Measurements from ENCODE around the gene SMIM12. TPM values are rescaled to one million over a fixed set of nuclear protein-coding genes. Genes with fewer than 3 reads are reported as not detected.

The SMIM12 gene
- total and polyA plus RNA-seq, 2 of the 8 experiments (the other 6 are each of a cell fraction or from before 2014, with no cell fraction given), result 40.9 to 49.2 TPM

DNA sequence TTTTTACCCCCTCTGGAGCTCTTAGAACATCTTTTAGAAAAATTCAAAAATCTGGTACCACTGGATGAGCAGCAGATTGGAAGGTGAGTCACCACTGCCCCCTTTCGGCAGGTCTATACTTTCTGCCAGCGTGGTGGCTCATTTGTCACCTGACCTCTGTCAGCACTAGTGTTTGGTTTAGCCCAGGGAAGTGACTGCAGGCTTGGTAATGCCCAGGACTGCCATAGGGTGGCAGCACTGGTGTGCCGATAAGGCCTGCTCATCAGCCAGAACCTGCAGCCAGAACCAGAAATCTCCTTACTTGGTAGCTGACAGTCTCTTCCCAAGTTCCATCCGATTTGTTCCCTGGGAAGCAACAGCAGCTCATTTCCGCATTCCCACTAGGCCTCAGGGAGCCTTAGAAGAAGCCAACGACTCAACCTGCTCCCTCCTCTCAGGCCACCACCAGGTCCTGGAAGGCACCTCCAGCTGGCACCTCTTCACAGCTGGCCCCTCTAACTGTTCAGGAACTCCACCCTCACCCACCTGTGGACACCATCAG is 6.8 kb downstream of the SMIM12 start:
- no peak overlapping the region for H2BK5ac ChIP-seq (ENCODE audit: low read depth, low read length)
- ChIA-PET POLR2A (ENCODE audit: partially characterized antibody) (interaction anchor here (0.6 to 2.0 kb wide), 10 partner anchors 8 to 270 kb away, joined by 3 to 11 read pairs (median 3); no protein-coding TSS in a partner anchor), CTCF (ENCODE audit: partially characterized antibody) (interaction anchor here (0.6 to 14.3 kb wide), 49 partner anchors 9 to 1440 kb away, joined by 3 to 230 read pairs (median 5); partner anchors contain the start of genes DLGAP3, GJA4, GJB5 and ZMYM6)
- TF ChIP-seq HDAC2 (IDR thresholded peaks at IDR 0.05; ENCODE audit: borderline replicate concordance in 1 of 2, low read depth in 2 of 2, low read length in 2 of 2), result no peak
- TF ChIP-seq EZH2 (IDR thresholded peaks at IDR 0.05; ENCODE audit: low read depth, low read length, severe bottlenecking), result no peak
- peak; percentile 30 for TF ChIP-seq ASH2L (IDR thresholded peaks at IDR 0.05; ENCODE audit: low read length)
- no peak for TF ChIP-seq NANOG (IDR thresholded peaks at IDR 0.05; ENCODE audit: insufficient read depth, low read depth, low read length, poor library complexity, severe bottlenecking)
- TF ChIP-seq GABPA (IDR thresholded peaks at IDR 0.05; ENCODE audit: borderline replicate concordance, insufficient read depth, low read length), result no peak
- peak; percentile 17 to 82; a peak in 2 of 4 replicates for TF ChIP-seq SIN3A (conservative IDR thresholded peaks at IDR 0.05 in 1 of 2, IDR thresholded peaks at IDR 0.05 in 1 of 2; ENCODE audit: low read depth in 1 of 2, low read length in 2 of 2)
- TF ChIP-seq, protein P1, sequence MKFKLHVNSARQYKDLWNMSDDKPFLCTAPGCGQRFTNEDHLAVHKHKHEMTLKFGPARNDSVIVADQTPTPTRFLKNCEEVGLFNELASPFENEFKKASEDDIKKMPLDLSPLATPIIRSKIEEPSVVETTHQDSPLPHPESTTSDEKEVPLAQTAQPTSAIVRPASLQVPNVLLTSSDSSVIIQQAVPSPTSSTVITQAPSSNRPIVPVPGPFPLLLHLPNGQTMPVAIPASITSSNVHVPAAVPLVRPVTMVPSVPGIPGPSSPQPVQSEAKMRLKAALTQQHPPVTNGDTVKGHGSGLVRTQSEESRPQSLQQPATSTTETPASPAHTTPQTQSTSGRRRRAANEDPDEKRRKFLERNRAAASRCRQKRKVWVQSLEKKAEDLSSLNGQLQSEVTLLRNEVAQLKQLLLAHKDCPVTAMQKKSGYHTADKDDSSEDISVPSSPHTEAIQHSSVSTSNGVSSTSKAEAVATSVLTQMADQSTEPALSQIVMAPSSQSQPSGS (IDR thresholded peaks at IDR 0.05; ENCODE audit: low read length), result 0 out of 2 replicates have a peak, but pooled peaks have one; percentile 72
- no peak for TF ChIP-seq SIX5 (IDR thresholded peaks at IDR 0.05; ENCODE audit: low read depth, low read length)
- TF ChIP-seq RXRA (IDR thresholded peaks at IDR 0.05; ENCODE audit: insufficient read depth, low read depth, low read length), result no peak

More for the DNA sequence above, 6.8 kb downstream of the SMIM12 start:
- no peak overlapping the region for H2BK15ac ChIP-seq (ENCODE audit: low read length)
- H3K9me3 ChIP-seq (ENCODE audit: insufficient read depth in 2 of 2, low read depth in 1 of 2, low read length in 1 of 2), result no peaks in the 10 kb centered on the region
- H2BK20ac ChIP-seq (ENCODE audit: low read length), result no peak overlapping the region
- no peaks in the 10 kb centered on the region for H3K27me3 ChIP-seq (replicated peaks in 1 of 4; ENCODE audit: control insufficient read depth in 3 of 4, extremely low read depth in 1 of 4, insufficient read depth in 3 of 4, low read length in 3 of 4)
- H3K36me3 ChIP-seq (ENCODE audit: control insufficient read depth in 2 of 4, insufficient read depth in 4 of 4, low read length in 3 of 4), result peaks cover 4 to 14% (median 11%) of the 10 kb centered on the region in 4 experiments; a peak in 7 of 8 replicates
- no peak overlapping the region for H2AK5ac ChIP-seq (ENCODE audit: low read depth, low read length)
- no peak overlapping the region for H3K4ac ChIP-seq (replicated peaks; ENCODE audit: insufficient read length, low read depth, low read length)
- WGBS, 2 experiments (ENCODE audit: extremely low coverage in 1 of 2, insufficient coverage in 1 of 2, insufficient read length in 1 of 2, insufficient replicate concordance in 2 of 2, low coverage in 1 of 2, low lambda C conversion rate in 2 of 2, missing lambda C conversion rate in 1 of 2), result 8% methylated on average over 6 of the region's 6 CpGs; no CpG with 5 or more reads in 1 of the 2 experiments
- H2BK12ac ChIP-seq (ENCODE audit: low read depth, low read length), result no peak overlapping the region
- no peak overlapping the region for H4K5ac ChIP-seq (ENCODE audit: insufficient read length, low read depth, low read length)
- no peak overlapping the region for H2AFZ ChIP-seq (ENCODE audit: low read length)
- no peak overlapping the region for H3K9ac ChIP-seq (replicated peaks in 1 of 4; ENCODE audit: extremely low read depth in 1 of 4, low read depth in 3 of 4, low read length in 3 of 4)
- DNase-seq (ENCODE audit: low read depth in 1 of 2, low spot score in 2 of 2), result peak; percentile 95 to 96
- peaks cover 0 to 2% of the 10 kb centered on the region in 2 experiments for H4K20me1 ChIP-seq (replicated peaks in 1 of 2; ENCODE audit: control insufficient read depth in 1 of 2, insufficient read depth in 2 of 2, low read length in 2 of 2)
- H3K23ac ChIP-seq (ENCODE audit: insufficient read length), result no peak overlapping the region
- H3K4me1 ChIP-seq (replicated peaks in 1 of 4; ENCODE audit: control insufficient read depth in 3 of 4, insufficient read depth in 4 of 4, low read length in 3 of 4), result peaks cover 0 to 9% (median under 1%) of the 10 kb centered on the region in 4 experiments; a peak in 3 of 7 replicates
- no peak overlapping the region for H3K56ac ChIP-seq (replicated peaks; ENCODE audit: insufficient read length, low read depth, low read length)
- H4K8ac ChIP-seq (ENCODE audit: extremely low read depth, insufficient read depth, low read length), result no peak overlapping the region
- no peak overlapping the region for H3K4me3 ChIP-seq (ENCODE audit: extremely low read depth in 1 of 4, insufficient read depth in 2 of 4, low read depth in 3 of 4, low read length in 4 of 4)
- H2BK120ac ChIP-seq (replicated peaks; ENCODE audit: low read depth, low read length), result no peak overlapping the region
- H3K14ac ChIP-seq (ENCODE audit: insufficient read length), result no peak overlapping the region
- 0 out of 4 replicates have a peak overlapping the region, but pooled peaks of 1 of the 2 experiments have one; percentile 1 for H3K4me2 ChIP-seq (ENCODE audit: insufficient read depth in 1 of 2, low read depth in 2 of 2, low read length in 2 of 2)
- peak; percentile 99 for FAIRE-seq
- peaks cover 0 to 17% of the 10 kb centered on the region in 2 experiments; a peak in 3 of 4 replicates for H3K79me2 ChIP-seq (ENCODE audit: control insufficient read depth in 1 of 2, insufficient read depth in 2 of 2, low read length in 2 of 2)
- H3K18ac ChIP-seq (ENCODE audit: extremely low read depth, low read length), result no peak overlapping the region
- peaks cover under 1% of the 10 kb centered on the region; the same call in 1 of the 2 replicates for H3K79me1 ChIP-seq (ENCODE audit: low read depth, low read length)
- H3K27ac ChIP-seq (ENCODE audit: low read depth, low read length), result peak overlapping the region; percentile 46; the same call in 1 of the 2 replicates
- no peaks in the 10 kb centered on the region for H3K23me2 ChIP-seq (ENCODE audit: low read depth, low read length)
- no peak overlapping the region for H4K91ac ChIP-seq (replicated peaks; ENCODE audit: insufficient read length, low read length)
